GM12875 (cell line): Measurements from ENCODE around the gene EFHB.

ENCODE experiments used
- H3K4me3 ChIP-seq: one replicate; pipeline ENCODE4 v1.5.1; 2011; ENCODE audit warnings: low read depth, low read length, control low read depth
- TF ChIP-seq, protein P1 (sequence below): IDR thresholded peaks from 2 replicates; pipeline ENCODE4 v1.5.1; 2011; ENCODE audit warnings: low read depth, mild to moderate bottlenecking, control low read depth, inconsistent platforms, low read length, moderate library complexity, borderline replicate concordance; ENCODE audit not compliant: insufficient read depth

EFHB gene, protein sequence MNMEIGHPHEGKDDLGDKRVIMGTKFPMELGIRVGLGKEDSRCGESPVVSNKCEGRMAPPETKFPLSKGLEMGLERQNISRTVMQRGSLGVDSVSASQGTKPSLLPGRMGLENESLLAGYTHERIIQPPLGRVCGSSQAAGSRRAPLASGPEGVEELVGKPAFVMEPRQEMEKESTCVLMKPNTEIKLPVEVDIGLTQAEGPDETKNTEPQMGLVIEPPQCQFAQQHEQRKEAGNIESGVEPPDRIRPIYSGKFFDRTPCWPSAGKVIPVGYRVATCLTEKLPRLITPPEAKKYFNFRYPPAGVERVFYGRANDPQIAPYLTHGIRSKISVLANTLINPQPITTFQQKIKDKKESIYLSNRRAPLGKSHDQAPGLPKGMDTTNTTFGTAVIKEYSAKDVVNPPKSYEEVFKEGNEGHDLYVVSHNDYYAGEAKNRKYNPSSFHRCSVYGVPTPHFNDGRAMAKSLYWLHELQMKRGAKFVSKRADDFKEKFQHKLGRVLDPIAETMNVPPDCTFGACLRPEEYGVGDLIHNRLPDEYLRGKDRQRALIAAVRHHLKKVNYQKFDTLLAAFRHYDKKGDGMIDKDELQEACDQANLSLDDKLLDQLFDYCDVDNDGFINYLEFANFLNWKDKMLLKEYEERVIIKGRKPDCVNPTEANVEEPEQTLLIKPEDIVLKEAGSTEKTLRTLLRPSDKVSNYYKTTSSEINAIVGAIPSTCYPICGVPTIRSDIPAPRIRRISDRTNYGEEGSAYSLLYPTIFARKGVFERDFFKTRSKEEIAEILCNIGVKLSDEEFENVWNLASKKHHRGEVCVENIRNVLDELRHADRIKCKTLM

DNA sequence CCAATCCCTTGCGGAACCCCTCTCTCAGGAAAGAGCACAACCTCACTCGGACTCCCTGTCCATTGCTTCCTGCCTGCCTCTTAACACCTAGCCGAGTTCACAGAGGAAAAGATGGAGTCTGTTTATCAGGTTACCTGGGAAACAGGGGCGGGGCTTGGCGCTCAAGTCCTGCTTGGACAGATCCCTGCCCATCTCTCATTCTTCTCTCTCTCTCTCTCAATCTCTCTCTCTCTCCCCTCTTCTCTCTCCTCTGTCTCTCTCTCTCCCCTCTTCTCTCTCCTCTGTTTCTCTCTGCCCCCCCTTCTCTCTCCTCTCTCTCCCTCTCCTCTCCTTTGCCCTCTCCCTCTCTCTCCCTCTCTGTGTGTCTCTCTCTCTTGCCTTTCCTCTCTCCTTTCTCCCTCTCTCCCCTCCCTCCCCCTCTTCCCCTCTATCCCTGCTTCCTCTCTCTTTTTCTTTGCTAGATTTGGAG, at the start of gene EFHB:
Gene EFHB (minus strand): TSS at position 120 of the 469 bp plus-strand sequence. CDS start 199 bp downstream, outside the sequence.
- TF ChIP-seq, protein P1, sequence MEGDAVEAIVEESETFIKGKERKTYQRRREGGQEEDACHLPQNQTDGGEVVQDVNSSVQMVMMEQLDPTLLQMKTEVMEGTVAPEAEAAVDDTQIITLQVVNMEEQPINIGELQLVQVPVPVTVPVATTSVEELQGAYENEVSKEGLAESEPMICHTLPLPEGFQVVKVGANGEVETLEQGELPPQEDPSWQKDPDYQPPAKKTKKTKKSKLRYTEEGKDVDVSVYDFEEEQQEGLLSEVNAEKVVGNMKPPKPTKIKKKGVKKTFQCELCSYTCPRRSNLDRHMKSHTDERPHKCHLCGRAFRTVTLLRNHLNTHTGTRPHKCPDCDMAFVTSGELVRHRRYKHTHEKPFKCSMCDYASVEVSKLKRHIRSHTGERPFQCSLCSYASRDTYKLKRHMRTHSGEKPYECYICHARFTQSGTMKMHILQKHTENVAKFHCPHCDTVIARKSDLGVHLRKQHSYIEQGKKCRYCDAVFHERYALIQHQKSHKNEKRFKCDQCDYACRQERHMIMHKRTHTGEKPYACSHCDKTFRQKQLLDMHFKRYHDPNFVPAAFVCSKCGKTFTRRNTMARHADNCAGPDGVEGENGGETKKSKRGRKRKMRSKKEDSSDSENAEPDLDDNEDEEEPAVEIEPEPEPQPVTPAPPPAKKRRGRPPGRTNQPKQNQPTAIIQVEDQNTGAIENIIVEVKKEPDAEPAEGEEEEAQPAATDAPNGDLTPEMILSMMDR: no peak
- H3K4me3 ChIP-seq: no peak within 1 kb of the TSS

DNA sequence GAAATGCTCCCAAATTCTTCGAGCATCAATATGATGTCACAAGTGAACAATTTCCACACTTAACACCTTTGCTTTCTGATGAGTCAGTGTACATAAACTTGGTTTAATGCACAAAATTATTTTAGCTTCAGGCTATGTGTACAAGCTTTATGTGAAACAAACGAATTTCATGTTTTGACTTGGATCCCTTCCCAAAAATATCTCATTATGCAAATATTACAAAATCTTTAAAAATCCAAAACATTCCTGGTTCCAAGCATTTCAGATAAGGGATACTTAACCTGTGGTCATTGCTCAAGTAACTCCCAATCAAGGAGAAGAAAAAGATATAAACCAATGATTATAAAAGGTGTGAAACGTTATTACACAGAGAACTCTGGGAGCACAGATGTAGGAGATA, 38.0 kb upstream of the EFHB start:
- H3K4me3 ChIP-seq: no peak overlapping the region
- TF ChIP-seq, protein P1: no peak

DNA sequence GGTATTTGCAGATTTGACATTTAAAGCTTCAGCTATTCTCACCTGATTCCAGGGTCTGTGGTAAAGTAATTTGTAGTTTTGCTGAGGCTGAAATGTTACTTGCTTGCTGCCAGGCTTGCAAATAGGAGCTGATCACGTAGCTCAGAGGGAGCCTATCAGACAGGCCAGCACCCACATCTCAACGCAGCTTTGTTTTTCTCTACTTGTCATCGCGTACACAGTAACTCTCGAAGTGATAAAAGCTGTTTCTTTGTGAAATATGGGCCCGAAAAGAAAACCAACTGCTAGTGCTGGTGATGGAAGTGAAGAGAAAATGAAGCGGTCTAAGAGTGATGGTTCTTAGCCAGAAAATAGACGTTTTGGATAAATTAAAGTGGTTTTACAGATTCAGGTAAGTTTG, 36.3 kb upstream of the EFHB start:
- no peak overlapping the region for H3K4me3 ChIP-seq
- TF ChIP-seq, protein P1: no peak

DNA sequence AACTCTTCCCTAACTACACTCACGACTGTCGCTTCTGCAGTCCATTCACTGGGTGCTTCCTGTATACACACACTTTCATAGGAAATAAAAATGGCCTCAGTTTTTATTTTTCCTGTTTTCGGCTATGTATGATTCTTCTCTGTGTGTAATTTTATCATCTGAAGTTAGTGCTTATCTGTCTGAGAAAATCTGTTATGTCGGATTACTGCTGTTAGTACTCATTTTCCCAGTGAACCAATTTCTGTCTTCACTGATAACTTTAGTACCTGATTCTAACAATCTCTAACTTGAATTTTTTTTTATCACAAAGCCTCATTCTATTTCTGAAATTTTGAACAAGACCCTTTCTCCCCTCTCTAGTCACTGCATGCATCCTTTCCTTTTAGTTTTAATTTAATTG, 33.8 kb upstream of the EFHB start:
- TF ChIP-seq, protein P1: no peak
- H3K4me3 ChIP-seq: no peak overlapping the region

DNA sequence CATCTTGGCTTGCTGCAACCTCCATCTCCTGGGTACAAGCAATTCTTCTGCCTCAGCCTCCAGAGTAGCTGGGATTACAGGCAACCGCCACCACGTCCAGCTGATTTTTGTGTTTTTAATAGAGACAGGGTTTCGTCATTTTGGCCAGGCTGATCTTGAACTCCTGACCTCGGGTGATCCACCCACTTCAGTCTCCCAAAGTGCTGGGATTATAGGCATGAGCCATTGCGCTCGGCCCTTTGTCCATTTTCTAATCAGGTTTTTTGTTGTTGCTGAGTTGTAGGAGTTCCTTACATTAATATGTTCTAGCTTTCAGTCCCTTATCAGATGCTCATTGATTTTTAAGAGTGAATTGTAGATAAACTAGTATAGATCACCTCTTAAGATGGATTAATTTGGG, 33.2 kb upstream of the EFHB start:
- H3K4me3 ChIP-seq: no peak overlapping the region
- TF ChIP-seq, protein P1: no peak

DNA sequence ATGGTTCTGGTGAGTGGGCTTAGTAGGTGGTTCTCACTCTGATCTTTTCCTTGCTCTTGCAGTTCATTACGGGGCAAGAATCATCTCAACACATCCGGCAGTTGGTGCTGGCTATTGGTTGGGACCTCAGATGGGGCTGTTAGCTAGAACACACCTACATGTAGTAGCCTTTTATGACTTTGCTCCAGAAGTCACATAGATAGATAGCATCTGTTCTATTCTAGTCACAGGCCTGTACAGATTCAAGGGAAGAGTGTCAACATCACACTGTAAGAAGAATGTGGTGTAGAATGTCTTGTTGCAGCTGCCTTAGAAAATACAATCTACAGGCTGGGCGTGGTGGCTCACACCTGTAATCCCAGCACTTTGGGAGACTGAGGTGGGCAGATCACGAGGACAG, 27.9 kb upstream of the EFHB start:
- no peak overlapping the region for H3K4me3 ChIP-seq
- TF ChIP-seq, protein P1: no peak
